Lung (tissue), 12 donors: ENCODE measurements around the gene TMEM184C. TPM values are rescaled to one million over a fixed set of nuclear protein-coding genes. Genes with fewer than 3 reads are reported as not detected.

ENCODE experiments used
- ATAC-seq: fragments of 200-7000 bp; cut with Tn5 transposase; one replicate; pipeline ENCODE4 v1.9.1; 2020; ENCODE audit warnings: moderate number of reproducible peaks; ENCODE audit not compliant: insufficient read depth, low FRiP score
- DNase-seq, 3 donors: peaks; one replicate each; pipeline ENCODE4 v3.0.0-alpha.2; 2013 to 2017
- H3K27ac ChIP-seq, 2 donors: one replicate each; pipeline ENCODE4 v1.5.1; 2013; ENCODE audit warnings: mild to moderate bottlenecking in 2 of 2, moderate library complexity in 2 of 2, control low read depth in 1 of 2, inconsistent platforms in 1 of 2, low read depth in 1 of 2, low read length in 1 of 2
- H3K27me3 ChIP-seq, 3 donors: one replicate each; pipeline ENCODE4 v1.5.1; 2013; ENCODE audit warnings: low read length in 2 of 3; ENCODE audit not compliant: control insufficient read depth in 3 of 3, insufficient read depth in 3 of 3
- H3K36me3 ChIP-seq, 4 donors: one replicate each; pipeline ENCODE4 v1.5.1; 2013; ENCODE audit warnings: low read length in 4 of 4, mild to moderate bottlenecking in 1 of 4, moderate library complexity in 1 of 4; ENCODE audit not compliant: control insufficient read depth in 4 of 4, insufficient read depth in 4 of 4
- H3K4me1 ChIP-seq, 5 donors: one replicate each; pipeline ENCODE4 v1.5.1; 2013; ENCODE audit warnings: low read length in 5 of 5, mild to moderate bottlenecking in 2 of 5, moderate library complexity in 1 of 5; ENCODE audit not compliant: control insufficient read depth in 5 of 5, insufficient read depth in 5 of 5
- H3K4me3 ChIP-seq: one replicate; pipeline ENCODE4 v1.5.1; 2013; ENCODE audit warnings: mild to moderate bottlenecking, control low read depth, moderate library complexity
- H3K9ac ChIP-seq, 2 donors: one replicate each; pipeline ENCODE4 v1.5.1; 2013; ENCODE audit warnings: low read length in 2 of 2, control low read depth in 1 of 2; ENCODE audit not compliant: insufficient read depth in 1 of 2
- H3K9me3 ChIP-seq, 4 donors: one replicate each; pipeline ENCODE4 v1.5.1; 2013; ENCODE audit warnings: low read length in 3 of 4, mild to moderate bottlenecking in 1 of 4, moderate library complexity in 1 of 4; ENCODE audit not compliant: control insufficient read depth in 4 of 4, insufficient read depth in 3 of 4
- CTCF ChIP-seq: IDR thresholded peaks from 2 replicates; pipeline ENCODE4 v1.5.1; 2012; ENCODE audit warnings: mild to moderate bottlenecking; ENCODE audit errors: control extremely low read depth, extremely low read depth
- WGBS, 2 donors: extraction: QIAGEN DNeasy Blood & Tissue Kit; methylation state at CpG; one replicate each; pipeline ENCODE4 v1.1.7; 2013; 5-methylcytosine and 5-hydroxymethylcytosine counted together
- polyA plus RNA-seq, 2 donors: library from polyadenylated mRNA; stranded (reverse); fragments of 200-250 nt; gene quantifications; one replicate each; pipeline ENCODE4 v1.2.1, GENCODE V29; 2013
- total RNA-seq, 2 donors: library from RNA; depleted of rRNA in 1 of 2; stranded (reverse); fragments of >200 nt in 1 of 2; gene quantifications; one replicate each; pipeline ENCODE4 v1.2.1, GENCODE V29; 2014 to 2021
- donor health status: control.
- donor health status: control.
- donor health status: Bipolar disorder and iron deficiency.
- donor health status: healthy.
- donor health status: DM: yes; HTN: yes; CAD: no.

The TMEM184C gene
- total and polyA plus RNA-seq, 4 donors = 4.3 to 33.7 (median 23.8) TPM

GRCh38 chr4:147648656-147649055, 31.5 kb downstream of the TMEM184C start:
- peaks cover 0 to 5% (median 0%) of the 10 kb centered on the region in 4 donors for H3K9me3 ChIP-seq
- H3K4me1 ChIP-seq = peaks cover 0 to 4% (median 0%) of the 10 kb centered on the region in 5 donors
- peaks cover 3 to 11% (median 4%) of the 10 kb centered on the region in 4 donors for H3K36me3 ChIP-seq
- no peak overlapping the region for H3K9ac ChIP-seq
- ATAC-seq (no peak), DNase-seq (no peak)
- H3K27ac ChIP-seq = no peak overlapping the region
- H3K27me3 ChIP-seq = no peaks in the 10 kb centered on the region
- TF ChIP-seq CTCF = no peak
- no peak overlapping the region for H3K4me3 ChIP-seq

GRCh38 chr4:147651563-147651962, 34.4 kb downstream of the TMEM184C start:
- DNase-seq (no peak), ATAC-seq (no peak)
- Histone ChIP-seq H3K36me3 (peaks cover 9 to 22% (median 9%) of the 10 kb centered on the region in 4 donors), H3K9me3 (peaks cover 0 to 5% (median 0%) of the 10 kb centered on the region in 4 donors), H3K4me3 (no peak overlapping the region), H3K4me1 (peaks cover 0 to 2% (median 0%) of the 10 kb centered on the region in 5 donors), H3K9ac (no peak overlapping the region), H3K27me3 (no peaks in the 10 kb centered on the region), H3K27ac (no peak overlapping the region)
- no peak for TF ChIP-seq CTCF
- 96 to 100% methylated on average over 1 of the region's 1 CpG for WGBS, 2 donors

GRCh38 chr4:147655639-147656038, 38.4 kb downstream of the TMEM184C start:
- ATAC-seq (no peak), DNase-seq (no peak)
- Histone ChIP-seq H3K36me3 (peaks cover 8 to 30% (median 17%) of the 10 kb centered on the region in 4 donors), H3K9ac (no peak overlapping the region), H3K9me3 (no peaks in the 10 kb centered on the region), H3K4me3 (no peak overlapping the region), H3K4me1 (no peaks in the 10 kb centered on the region), H3K27me3 (no peaks in the 10 kb centered on the region), H3K27ac (no peak overlapping the region)
- TF ChIP-seq CTCF = no peak
- 98% methylated on average over 2 of the region's 2 CpGs for WGBS, 2 donors

GRCh38 chr4:147658501-147658900, 41.3 kb downstream of the TMEM184C start:
- H3K4me3 ChIP-seq = no peak overlapping the region
- H3K4me1 ChIP-seq = no peaks in the 10 kb centered on the region
- H3K9ac ChIP-seq = no peak overlapping the region
- no peak for ATAC-seq
- no peak for TF ChIP-seq CTCF
- H3K36me3 ChIP-seq = peaks cover 8 to 25% (median 21%) of the 10 kb centered on the region in 4 donors
- no peaks in the 10 kb centered on the region for H3K9me3 ChIP-seq
- no peaks in the 10 kb centered on the region for H3K27me3 ChIP-seq
- no peak overlapping the region for H3K27ac ChIP-seq
- DNase-seq = no peak
- WGBS, 2 donors = 94 to 95% methylated on average over 4 of the region's 4 CpGs
